DND-41 (cell line): ENCODE results near the gene RBSN.
A peak's percentile ranks its signal among the peaks of the same experiment; 100 is the strongest.

Source experiments
- ATAC-seq: fragments of 200-7000 bp; cut with Tn5 transposase; 3 replicates; pipeline ENCODE4 v1.9.1; 2021; ENCODE audit warnings: low read depth; ENCODE audit not compliant: insufficient read depth
- DNase-seq: peaks from one replicate; pipeline ENCODE4 v3.0.0-alpha.2; 2020
- H2AFZ ChIP-seq: 2 replicates; pipeline ENCODE4 v1.6.0; 2012; ENCODE audit warnings: low read depth, low read length
- H3K27ac ChIP-seq: 2 replicates; pipeline ENCODE4 v1.5.1; 2012; ENCODE audit warnings: low read length, inconsistent platforms
- H3K27me3 ChIP-seq: fragments of 200-600 bp; sonication (generic); 2 replicates; pipeline ENCODE4 v1.6.0; 2012; ENCODE audit warnings: low read length, mild to moderate bottlenecking, inconsistent platforms; ENCODE audit not compliant: insufficient read depth, poor library complexity
- H3K36me3 ChIP-seq: 2 replicates; pipeline ENCODE4 v1.5.1; 2012; ENCODE audit warnings: low read length, inconsistent platforms; ENCODE audit not compliant: insufficient read depth
- H3K4me1 ChIP-seq: 2 replicates; pipeline ENCODE4 v1.5.1; 2012; ENCODE audit warnings: mild to moderate bottlenecking, low read length; ENCODE audit not compliant: insufficient read depth
- H3K4me2 ChIP-seq: 2 replicates; pipeline ENCODE4 v1.6.0; 2012; ENCODE audit warnings: mild to moderate bottlenecking, moderate library complexity, low read length, inconsistent platforms; ENCODE audit not compliant: insufficient read depth
- H3K4me3 ChIP-seq, 2 experiments: fragments of 200-600 bp in 1 of 2; shearing (Covaris generic) in 1 of 2; 2 replicates each; pipeline ENCODE4 v1.5.1; 2012 to 2016; ENCODE audit warnings: inconsistent platforms in 2 of 2, low read length in 2 of 2, mild to moderate bottlenecking in 2 of 2, low read depth in 1 of 2, moderate library complexity in 1 of 2
- H3K79me2 ChIP-seq: 2 replicates; pipeline ENCODE4 v1.6.0; 2012; ENCODE audit warnings: low read length, inconsistent platforms; ENCODE audit not compliant: insufficient read depth
- H3K9ac ChIP-seq: 2 replicates; pipeline ENCODE4 v1.6.0; 2012; ENCODE audit warnings: low read depth, mild to moderate bottlenecking, inconsistent platforms, low read length, moderate library complexity
- H3K9me3 ChIP-seq: 2 replicates; pipeline ENCODE4 v1.5.1; 2012; ENCODE audit warnings: low read length, moderate library complexity, mild to moderate bottlenecking, inconsistent platforms; ENCODE audit not compliant: insufficient read depth, severe bottlenecking
- H4K20me1 ChIP-seq: 2 replicates; pipeline ENCODE4 v1.6.0; 2012; ENCODE audit warnings: low read length; ENCODE audit not compliant: insufficient read depth
- EZH2 ChIP-seq: IDR thresholded peaks from 3 replicates; pipeline ENCODE4 v1.6.1; 2012; ENCODE audit warnings: borderline replicate concordance, low read depth, mild to moderate bottlenecking, moderate library complexity, low read length, inconsistent platforms; ENCODE audit not compliant: severe bottlenecking
- TF ChIP-seq, protein P1 (sequence below): IDR thresholded peaks from 2 replicates; pipeline ENCODE4 v1.5.1; 2012; ENCODE audit warnings: borderline replicate concordance, low read length, moderate library complexity, mild to moderate bottlenecking; ENCODE audit not compliant: poor library complexity, severe bottlenecking; ENCODE audit errors: extremely low read depth

Gene RBSN

GRCh38 chr3:15108082-15108545 lies 9.2 kb upstream of the RBSN start:
- H3K27ac ChIP-seq: no peak overlapping the region
- no peak overlapping the region for H3K9ac ChIP-seq
- H3K4me3 ChIP-seq: peak overlapping the region in 1 of 2 experiments; percentile 38; a peak in 1 of 4 replicates
- H3K4me1 ChIP-seq: peaks cover 7% of the 10 kb centered on the region
- peak overlapping the region; percentile 66 for H3K4me2 ChIP-seq
- H4K20me1 ChIP-seq: no peaks in the 10 kb centered on the region
- peak; percentile 77 for DNase-seq
- peak; percentile 98 for ATAC-seq
- H2AFZ ChIP-seq: peak overlapping the region; percentile 78
- no peak for TF ChIP-seq EZH2
- TF ChIP-seq, protein P1, sequence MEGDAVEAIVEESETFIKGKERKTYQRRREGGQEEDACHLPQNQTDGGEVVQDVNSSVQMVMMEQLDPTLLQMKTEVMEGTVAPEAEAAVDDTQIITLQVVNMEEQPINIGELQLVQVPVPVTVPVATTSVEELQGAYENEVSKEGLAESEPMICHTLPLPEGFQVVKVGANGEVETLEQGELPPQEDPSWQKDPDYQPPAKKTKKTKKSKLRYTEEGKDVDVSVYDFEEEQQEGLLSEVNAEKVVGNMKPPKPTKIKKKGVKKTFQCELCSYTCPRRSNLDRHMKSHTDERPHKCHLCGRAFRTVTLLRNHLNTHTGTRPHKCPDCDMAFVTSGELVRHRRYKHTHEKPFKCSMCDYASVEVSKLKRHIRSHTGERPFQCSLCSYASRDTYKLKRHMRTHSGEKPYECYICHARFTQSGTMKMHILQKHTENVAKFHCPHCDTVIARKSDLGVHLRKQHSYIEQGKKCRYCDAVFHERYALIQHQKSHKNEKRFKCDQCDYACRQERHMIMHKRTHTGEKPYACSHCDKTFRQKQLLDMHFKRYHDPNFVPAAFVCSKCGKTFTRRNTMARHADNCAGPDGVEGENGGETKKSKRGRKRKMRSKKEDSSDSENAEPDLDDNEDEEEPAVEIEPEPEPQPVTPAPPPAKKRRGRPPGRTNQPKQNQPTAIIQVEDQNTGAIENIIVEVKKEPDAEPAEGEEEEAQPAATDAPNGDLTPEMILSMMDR: peak; percentile 97
- no peaks in the 10 kb centered on the region for H3K9me3 ChIP-seq
- H3K79me2 ChIP-seq: no peaks in the 10 kb centered on the region
- no peaks in the 10 kb centered on the region for H3K27me3 ChIP-seq
- H3K36me3 ChIP-seq: no peaks in the 10 kb centered on the region

DNA sequence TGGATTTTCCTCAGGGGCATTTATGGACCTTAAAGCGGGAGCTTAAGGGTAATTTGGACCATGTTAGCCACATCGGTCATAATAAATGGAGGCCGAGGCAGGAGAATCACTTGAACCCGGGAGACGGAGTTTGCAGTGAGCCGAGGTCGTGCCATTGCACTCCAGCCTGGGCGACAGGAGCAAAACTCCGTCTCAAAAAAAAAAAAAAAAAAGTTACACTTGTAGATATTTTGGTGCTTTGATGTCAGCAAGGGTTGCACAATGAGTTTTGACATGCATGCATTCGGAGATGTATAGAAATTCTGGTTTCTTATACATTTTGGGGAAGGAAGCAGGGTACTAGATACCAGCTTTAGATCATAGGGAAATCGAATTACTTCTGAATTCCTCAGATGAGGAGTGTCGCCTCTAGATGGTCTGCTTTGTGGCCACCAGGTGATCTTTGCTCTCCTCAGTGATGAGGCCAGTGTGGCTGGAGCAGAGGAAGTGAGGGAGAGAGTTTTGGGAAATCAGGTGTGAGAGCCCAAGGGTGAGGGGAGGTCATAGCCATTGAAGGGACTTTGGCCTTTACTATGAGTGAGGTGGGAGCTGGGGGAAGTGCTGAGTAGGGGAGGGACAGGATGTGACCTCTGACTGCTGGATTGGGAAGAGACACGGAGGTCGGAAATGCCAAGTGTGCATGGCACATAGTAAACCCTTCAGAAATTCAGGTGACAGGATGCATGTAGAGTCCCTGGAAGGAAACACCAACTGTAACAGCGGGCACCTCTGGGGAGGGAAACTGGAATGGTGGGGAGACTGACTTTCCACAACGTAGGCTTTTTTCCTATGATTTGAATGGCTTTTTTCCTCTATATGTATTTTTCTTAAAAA lies 8.4 kb upstream of the RBSN start:
- no peak for TF ChIP-seq EZH2
- TF ChIP-seq, protein P1: no peak
- Histone ChIP-seq H2AFZ (no peak overlapping the region), H3K27me3 (no peaks in the 10 kb centered on the region), H3K27ac (no peak overlapping the region), H3K4me3 (no peak overlapping the region), H3K36me3 (no peaks in the 10 kb centered on the region), H3K4me1 (peaks cover 7% of the 10 kb centered on the region), H4K20me1 (no peaks in the 10 kb centered on the region), H3K9me3 (no peaks in the 10 kb centered on the region), H3K4me2 (no peak overlapping the region), H3K9ac (no peak overlapping the region), H3K79me2 (no peaks in the 10 kb centered on the region)
- ATAC-seq: no peak
- DNase-seq: no peak

DNA sequence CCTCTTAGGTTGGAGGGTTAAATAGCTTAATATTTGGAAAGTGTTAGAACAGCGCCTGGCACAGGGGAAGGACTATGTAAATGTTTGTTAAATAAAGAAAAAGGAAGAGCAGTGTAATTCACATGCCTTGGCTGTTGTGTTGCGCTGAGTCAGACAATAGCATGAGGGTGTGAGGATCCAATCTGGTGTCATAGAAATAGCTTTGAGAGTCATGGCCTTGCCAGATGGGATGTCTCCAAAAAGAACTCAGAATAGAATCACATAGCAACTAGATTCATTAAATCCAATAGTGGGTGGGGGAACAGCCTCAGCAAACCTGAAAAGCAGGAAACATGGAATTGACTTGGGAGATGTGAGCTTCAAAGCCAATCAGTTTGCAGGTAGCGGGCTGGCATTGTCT lies 3.9 kb upstream of the RBSN start:
- H4K20me1 ChIP-seq: peaks cover 3% of the 10 kb centered on the region
- no peaks in the 10 kb centered on the region for H3K27me3 ChIP-seq
- no peak overlapping the region for H3K4me3 ChIP-seq
- no peaks in the 10 kb centered on the region for H3K36me3 ChIP-seq
- peaks cover 16% of the 10 kb centered on the region for H3K4me1 ChIP-seq
- H3K27ac ChIP-seq: no peak overlapping the region
- H3K79me2 ChIP-seq: peaks cover 15% of the 10 kb centered on the region
- H2AFZ ChIP-seq: no peak overlapping the region
- DNase-seq (no peak), ATAC-seq (no peak)
- TF ChIP-seq EZH2: no peak
- TF ChIP-seq, protein P1: no peak
- H3K9ac ChIP-seq: no peak overlapping the region
- H3K4me2 ChIP-seq: no peak overlapping the region
- H3K9me3 ChIP-seq: no peaks in the 10 kb centered on the region
